GM12891 (cell line): ENCODE measurements around the gene DNAH3.

Experiments
- PAX5 ChIP-seq: IDR thresholded peaks from 2 replicates; pipeline ENCODE4 v1.6.1; 2011; ENCODE audit warnings: low read length, moderate library complexity, mild to moderate bottlenecking; ENCODE audit not compliant: insufficient read depth, severe bottlenecking
- POLR2A ChIP-seq: IDR thresholded peaks from 2 replicates; pipeline ENCODE4 v1.6.1; 2011; ENCODE audit warnings: low read depth, low read length, control low read depth
- POLR2AphosphoS5 ChIP-seq: IDR thresholded peaks from 2 replicates; pipeline ENCODE4 v1.6.1; 2011; ENCODE audit warnings: low read depth, low read length, control low read depth
- TAF1 ChIP-seq: IDR thresholded peaks from 2 replicates; pipeline ENCODE4 v1.6.1; 2011; ENCODE audit warnings: low read depth, low read length, control low read depth

GRCh38 chr16:21101631-21102420 lies 48.8 kb downstream of the DNAH3 start:
- no peak for TF ChIP-seq POLR2A
- TF ChIP-seq TAF1, result no peak
- no peak for TF ChIP-seq PAX5
- no peak for TF ChIP-seq POLR2AphosphoS5
